GM23338 (cell line): ENCODE data around the gene ALOX12. TPM values are rescaled to one million over a fixed set of nuclear protein-coding genes. Genes with fewer than 3 reads are reported as not detected.
A peak's percentile ranks its signal among the peaks of the same experiment; 100 is the strongest.

Source experiments
- ATAC-seq: fragments of 200-7000 bp; cut with Tn5 transposase; 3 replicates; pipeline ENCODE4 v1.9.1; 2020
- DNase-seq: peaks from one replicate; pipeline ENCODE4 v3.0.0-alpha.2; 2015; ENCODE audit warnings: low spot score
- H2AFZ ChIP-seq: fragments of 200-600 bp; sonication (generic); 2 replicates; pipeline ENCODE4 v1.8.0; 2016; ENCODE audit warnings: antibody characterized with exemption, mild to moderate bottlenecking, moderate library complexity
- H3F3A ChIP-seq: fragments of 200-600 bp; sonication (generic); replicated peaks from 2 replicates; pipeline ENCODE4 v1.8.0; 2017; ENCODE audit warnings: antibody characterized with exemption, mixed run types, low read depth
- H3K27ac ChIP-seq: fragments of 200-600 bp; sonication (generic); 2 replicates; pipeline ENCODE4 v1.6.1; 2016; ENCODE audit warnings: low read depth
- H3K27me3 ChIP-seq: fragments of 200-600 bp; sonication (generic); 2 replicates; pipeline ENCODE4 v1.8.0; 2016; ENCODE audit warnings: mild to moderate bottlenecking, mixed run types, moderate library complexity; ENCODE audit not compliant: insufficient read depth
- H3K36me3 ChIP-seq: fragments of 200-600 bp; sonication (generic); 2 replicates; pipeline ENCODE4 v1.8.0; 2016; ENCODE audit warnings: mild to moderate bottlenecking; ENCODE audit not compliant: insufficient read depth
- H3K4me1 ChIP-seq: fragments of 200-600 bp; sonication (generic); 2 replicates; pipeline ENCODE4 v1.8.0; 2016; ENCODE audit warnings: mild to moderate bottlenecking, moderate library complexity; ENCODE audit not compliant: insufficient read depth
- H3K4me2 ChIP-seq: fragments of 200-600 bp; sonication (generic); 2 replicates; pipeline ENCODE4 v1.7.1; 2017; ENCODE audit warnings: mixed run types
- H3K4me3 ChIP-seq: fragments of 200-600 bp; sonication (generic); 2 replicates; pipeline ENCODE4 v1.6.1; 2016; ENCODE audit warnings: mixed run types
- H3K79me2 ChIP-seq: fragments of 200-600 bp; sonication (generic); replicated peaks from 2 replicates; pipeline ENCODE4 v1.8.0; 2017; ENCODE audit warnings: mild to moderate bottlenecking; ENCODE audit not compliant: insufficient read depth
- H3K9me2 ChIP-seq: fragments of 200-600 bp; sonication (generic); 2 replicates; pipeline ENCODE4 v1.8.0; 2017; ENCODE audit not compliant: insufficient read depth
- H4K20me1 ChIP-seq: fragments of 200-600 bp; sonication (generic); replicated peaks from 2 replicates; pipeline ENCODE4 v1.8.0; 2017; ENCODE audit warnings: mild to moderate bottlenecking; ENCODE audit not compliant: insufficient read depth
- H3K27ac Mint-ChIP-seq: 2 replicates; pipeline ENCODE4 v1.8.0; 2020; ENCODE audit warnings: inconsistent platforms, mild to moderate bottlenecking, moderate library complexity, mixed read lengths
- H3K27me3 Mint-ChIP-seq: 3 replicates; pipeline ENCODE4 v1.8.0; 2022; ENCODE audit warnings: low read depth, mild to moderate bottlenecking, moderate library complexity, mixed read lengths, inconsistent platforms; ENCODE audit not compliant: insufficient read depth, poor library complexity
- H3K36me3 Mint-ChIP-seq: 3 replicates; pipeline ENCODE4 v1.8.0; 2021; ENCODE audit warnings: low read depth, mild to moderate bottlenecking, inconsistent platforms, moderate library complexity, mixed read lengths
- H3K4me1 Mint-ChIP-seq: 3 replicates; pipeline ENCODE4 v1.8.0; 2020; ENCODE audit warnings: mild to moderate bottlenecking, inconsistent platforms, mixed read lengths
- H3K4me3 Mint-ChIP-seq: 3 replicates; pipeline ENCODE4 v1.8.0; 2021; ENCODE audit warnings: moderate library complexity, mild to moderate bottlenecking, inconsistent platforms, mixed read lengths
- H3K9me3 Mint-ChIP-seq: 3 replicates; pipeline ENCODE4 v1.8.0; 2020; ENCODE audit warnings: moderate library complexity, mild to moderate bottlenecking, inconsistent platforms, mixed read lengths
- CREB1 ChIP-seq: fragments of 250-450 bp; sonication (Bioruptor Pico); IDR thresholded peaks from 2 replicates; pipeline ENCODE4 v1.5.0; 2020; ENCODE audit warnings: low read depth, mild to moderate bottlenecking, moderate library complexity
- JUNB ChIP-seq: IDR thresholded peaks from one replicate; pipeline ENCODE4 v1.6.1; 2016; ENCODE audit warnings: antibody characterized with exemption; ENCODE audit not compliant: unreplicated experiment
- POLR2AphosphoS5 ChIP-seq: IDR thresholded peaks from 2 replicates; pipeline ENCODE4 v1.6.1; 2016; ENCODE audit warnings: antibody characterized with exemption, low read depth
- ZNF114 ChIP-seq: fragments of 250-450 bp; sonication (Bioruptor Pico); IDR thresholded peaks from 2 replicates; pipeline ENCODE4 v1.5.0; 2020; ENCODE audit warnings: mild to moderate bottlenecking, moderate library complexity
- polyA plus RNA-seq: library from polyadenylated mRNA; unstranded; fragments of >200 nt; fragmentation: Nextera tagmentation; extraction: Ambion mirVana; gene quantifications from 2 replicates; pipeline ENCODE4 v1.2.1, GENCODE V29; 2016
- total RNA-seq: library from RNA; depleted of rRNA; stranded (reverse); fragments of >200 nt; shearing (Covaris generic); gene quantifications from 2 replicates; pipeline ENCODE4 v1.2.3, GENCODE V29; 2014
- TF ChIP-seq, protein P1 (sequence below): fragments of 250-450 bp; sonication (Bioruptor Pico); IDR thresholded peaks from 2 replicates; pipeline ENCODE4 v1.5.0; 2020; ENCODE audit warnings: mild to moderate bottlenecking, moderate library complexity
- TF ChIP-seq, protein P2 (sequence below), 2 experiments: fragments of 200-600 bp in 1 of 2; sonication (generic) in 1 of 2; conservative IDR thresholded peaks; 2 replicates each; pipeline versions ENCODE4 v1.5.1 to v1.6.1; 2016 to 2017; ENCODE audit warnings: antibody characterized with exemption in 2 of 2, low read depth in 2 of 2, mild to moderate bottlenecking in 2 of 2, moderate library complexity in 1 of 2

The ALOX12 gene
- total and polyA plus RNA-seq, 2 experiments from 2014 or later: 1.2 to 1.8 TPM

- Mint-ChIP-seq H3K36me3 (peaks cover 14% of the 10 kb centered on the region; the same call in 2 of the 3 replicates), H3K9me3 (no peaks in the 10 kb centered on the region; the same call in 2 of the 3 replicates), H3K27me3 (peaks cover 27% of the 10 kb centered on the region), H3K27ac (peak overlapping the region; percentile 100; the same call in 1 of the 2 replicates), H3K4me1 (peaks cover 29% of the 10 kb centered on the region), H3K4me3 (peak overlapping the region; percentile 96)
- Histone ChIP-seq H3K4me2 (peak overlapping the region; percentile 77), H3K4me3 (peak overlapping the region; percentile 100), H3K27ac (no peak overlapping the region), H3K36me3 (no peaks in the 10 kb centered on the region), H4K20me1 (peaks cover 11% of the 10 kb centered on the region; the same call in 1 of the 2 replicates), H3K79me2 (peaks cover 23% of the 10 kb centered on the region), H3F3A (peaks cover 11% of the 10 kb centered on the region; the same call in 1 of the 2 replicates), H3K9me2 (no peaks in the 10 kb centered on the region), H3K4me1 (peaks cover 20% of the 10 kb centered on the region; the same call in 1 of the 2 replicates), H2AFZ (no peak overlapping the region), H3K27me3 (peaks cover 8% of the 10 kb centered on the region; the same call in 1 of the 2 replicates)
- ATAC-seq: no peak
- TF ChIP-seq CREB1 (CRISPR knock-in tag) (no peak), ZNF114 (CRISPR knock-in tag) (no peak), POLR2AphosphoS5 (no peak), JUNB (no peak)
- TF ChIP-seq, protein P1, sequence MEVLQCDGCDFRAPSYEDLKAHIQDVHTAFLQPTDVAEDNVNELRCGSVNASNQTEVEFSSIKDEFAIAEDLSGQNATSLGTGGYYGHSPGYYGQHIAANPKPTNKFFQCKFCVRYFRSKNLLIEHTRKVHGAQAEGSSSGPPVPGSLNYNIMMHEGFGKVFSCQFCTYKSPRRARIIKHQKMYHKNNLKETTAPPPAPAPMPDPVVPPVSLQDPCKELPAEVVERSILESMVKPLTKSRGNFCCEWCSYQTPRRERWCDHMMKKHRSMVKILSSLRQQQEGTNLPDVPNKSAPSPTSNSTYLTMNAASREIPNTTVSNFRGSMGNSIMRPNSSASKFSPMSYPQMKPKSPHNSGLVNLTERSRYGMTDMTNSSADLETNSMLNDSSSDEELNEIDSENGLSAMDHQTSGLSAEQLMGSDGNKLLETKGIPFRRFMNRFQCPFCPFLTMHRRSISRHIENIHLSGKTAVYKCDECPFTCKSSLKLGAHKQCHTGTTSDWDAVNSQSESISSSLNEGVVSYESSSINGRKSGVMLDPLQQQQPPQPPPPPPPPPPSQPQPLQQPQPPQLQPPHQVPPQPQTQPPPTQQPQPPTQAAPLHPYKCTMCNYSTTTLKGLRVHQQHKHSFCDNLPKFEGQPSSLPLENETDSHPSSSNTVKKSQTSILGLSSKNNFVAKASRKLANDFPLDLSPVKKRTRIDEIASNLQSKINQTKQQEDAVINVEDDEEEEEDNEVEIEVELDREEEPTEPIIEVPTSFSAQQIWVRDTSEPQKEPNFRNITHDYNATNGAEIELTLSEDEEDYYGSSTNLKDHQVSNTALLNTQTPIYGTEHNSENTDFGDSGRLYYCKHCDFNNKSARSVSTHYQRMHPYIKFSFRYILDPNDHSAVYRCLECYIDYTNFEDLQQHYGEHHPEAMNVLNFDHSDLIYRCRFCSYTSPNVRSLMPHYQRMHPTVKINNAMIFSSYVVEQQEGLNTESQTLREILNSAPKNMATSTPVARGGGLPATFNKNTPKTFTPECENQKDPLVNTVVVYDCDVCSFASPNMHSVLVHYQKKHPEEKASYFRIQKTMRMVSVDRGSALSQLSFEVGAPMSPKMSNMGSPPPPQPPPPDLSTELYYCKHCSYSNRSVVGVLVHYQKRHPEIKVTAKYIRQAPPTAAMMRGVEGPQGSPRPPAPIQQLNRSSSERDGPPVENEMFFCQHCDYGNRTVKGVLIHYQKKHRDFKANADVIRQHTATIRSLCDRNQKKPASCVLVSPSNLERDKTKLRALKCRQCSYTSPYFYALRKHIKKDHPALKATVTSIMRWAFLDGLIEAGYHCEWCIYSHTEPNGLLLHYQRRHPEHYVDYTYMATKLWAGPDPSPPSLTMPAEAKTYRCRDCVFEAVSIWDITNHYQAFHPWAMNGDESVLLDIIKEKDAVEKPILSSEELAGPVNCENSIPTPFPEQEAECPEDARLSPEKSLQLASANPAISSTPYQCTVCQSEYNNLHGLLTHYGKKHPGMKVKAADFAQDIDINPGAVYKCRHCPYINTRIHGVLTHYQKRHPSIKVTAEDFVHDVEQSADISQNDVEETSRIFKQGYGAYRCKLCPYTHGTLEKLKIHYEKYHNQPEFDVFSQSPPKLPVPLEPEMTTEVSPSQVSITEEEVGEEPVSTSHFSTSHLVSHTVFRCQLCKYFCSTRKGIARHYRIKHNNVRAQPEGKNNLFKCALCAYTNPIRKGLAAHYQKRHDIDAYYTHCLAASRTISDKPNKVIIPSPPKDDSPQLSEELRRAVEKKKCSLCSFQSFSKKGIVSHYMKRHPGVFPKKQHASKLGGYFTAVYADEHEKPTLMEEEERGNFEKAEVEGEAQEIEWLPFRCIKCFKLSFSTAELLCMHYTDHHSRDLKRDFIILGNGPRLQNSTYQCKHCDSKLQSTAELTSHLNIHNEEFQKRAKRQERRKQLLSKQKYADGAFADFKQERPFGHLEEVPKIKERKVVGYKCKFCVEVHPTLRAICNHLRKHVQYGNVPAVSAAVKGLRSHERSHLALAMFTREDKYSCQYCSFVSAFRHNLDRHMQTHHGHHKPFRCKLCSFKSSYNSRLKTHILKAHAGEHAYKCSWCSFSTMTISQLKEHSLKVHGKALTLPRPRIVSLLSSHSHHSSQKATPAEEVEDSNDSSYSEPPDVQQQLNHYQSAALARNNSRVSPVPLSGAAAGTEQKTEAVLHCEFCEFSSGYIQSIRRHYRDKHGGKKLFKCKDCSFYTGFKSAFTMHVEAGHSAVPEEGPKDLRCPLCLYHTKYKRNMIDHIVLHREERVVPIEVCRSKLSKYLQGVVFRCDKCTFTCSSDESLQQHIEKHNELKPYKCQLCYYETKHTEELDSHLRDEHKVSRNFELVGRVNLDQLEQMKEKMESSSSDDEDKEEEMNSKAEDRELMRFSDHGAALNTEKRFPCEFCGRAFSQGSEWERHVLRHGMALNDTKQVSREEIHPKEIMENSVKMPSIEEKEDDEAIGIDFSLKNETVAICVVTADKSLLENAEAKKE (CRISPR knock-in tag): no peak
- TF ChIP-seq, protein P2, sequence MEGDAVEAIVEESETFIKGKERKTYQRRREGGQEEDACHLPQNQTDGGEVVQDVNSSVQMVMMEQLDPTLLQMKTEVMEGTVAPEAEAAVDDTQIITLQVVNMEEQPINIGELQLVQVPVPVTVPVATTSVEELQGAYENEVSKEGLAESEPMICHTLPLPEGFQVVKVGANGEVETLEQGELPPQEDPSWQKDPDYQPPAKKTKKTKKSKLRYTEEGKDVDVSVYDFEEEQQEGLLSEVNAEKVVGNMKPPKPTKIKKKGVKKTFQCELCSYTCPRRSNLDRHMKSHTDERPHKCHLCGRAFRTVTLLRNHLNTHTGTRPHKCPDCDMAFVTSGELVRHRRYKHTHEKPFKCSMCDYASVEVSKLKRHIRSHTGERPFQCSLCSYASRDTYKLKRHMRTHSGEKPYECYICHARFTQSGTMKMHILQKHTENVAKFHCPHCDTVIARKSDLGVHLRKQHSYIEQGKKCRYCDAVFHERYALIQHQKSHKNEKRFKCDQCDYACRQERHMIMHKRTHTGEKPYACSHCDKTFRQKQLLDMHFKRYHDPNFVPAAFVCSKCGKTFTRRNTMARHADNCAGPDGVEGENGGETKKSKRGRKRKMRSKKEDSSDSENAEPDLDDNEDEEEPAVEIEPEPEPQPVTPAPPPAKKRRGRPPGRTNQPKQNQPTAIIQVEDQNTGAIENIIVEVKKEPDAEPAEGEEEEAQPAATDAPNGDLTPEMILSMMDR (conservative IDR thresholded peaks at IDR 0.05; ENCODE audit: low read depth in 2 of 2): no peak
- DNase-seq: no peak
Observed at GRCh38 chr17:7011415-7011814, 15.6 kb downstream of the ALOX12 start.
